NCI-H2029 (cell line): ENCODE data around the gene SLC39A3.
"Not testable (repeated sequence)": the region's sequence is repeated elsewhere in the genome, so short reads cannot be mapped to it uniquely, and the experiment has no call there.

ENCODE experiments used
- DNase-seq: peaks from one replicate; lab custom pipeline; 2025; lab: John Stamatoyannopoulos, UW

Gene SLC39A3

GRCh38 chr19:2722541-2723344 lies 17.1 kb downstream of the SLC39A3 start:
- DNase-seq: no peak

- DNase-seq: no peak
Measured at GRCh38 chr19:2721570-2722540, 18.0 kb downstream of the SLC39A3 start.

GRCh38 chr19:2720777-2721569 lies 18.8 kb downstream of the SLC39A3 start, which contains the start of gene DIRAS1:
Gene DIRAS1 (minus strand): TSS chr19:2721372. CDS start chr19:2717806, 3,566 bp downstream.
- DNase-seq: no peak

GRCh38 chr19:2719920-2720776 lies 19.7 kb downstream of the SLC39A3 start:
- DNase-seq: no peak

- no peak for DNase-seq
Measured at GRCh38 chr19:2719232-2719735, 20.5 kb downstream of the SLC39A3 start.

GRCh38 chr19:2717638-2718541 lies 21.9 kb downstream of the SLC39A3 start:
- no peak for DNase-seq

GRCh38 chr19:2716722-2717637 lies 22.8 kb downstream of the SLC39A3 start:
- DNase-seq: no peak

- DNase-seq: no peak
Measured at GRCh38 chr19:2716275-2716650, 23.6 kb downstream of the SLC39A3 start.

GRCh38 chr19:2715470-2716274 lies 24.1 kb downstream of the SLC39A3 start:
- no peak for DNase-seq

GRCh38 chr19:2714531-2715269 lies 25.1 kb downstream of the SLC39A3 start:
- DNase-seq: no peak

GRCh38 chr19:2714102-2714501 lies 25.7 kb downstream of the SLC39A3 start:
- not testable (repeated sequence) for DNase-seq

GRCh38 chr19:2713170-2713569 lies 26.6 kb downstream of the SLC39A3 start:
- not testable (repeated sequence) for DNase-seq

- DNase-seq: no peak
Measured at GRCh38 chr19:2711875-2712205, 28.0 kb downstream of the SLC39A3 start.

- no peak for DNase-seq
Measured at GRCh38 chr19:2711172-2711874, 28.5 kb downstream of the SLC39A3 start.

- DNase-seq: no peak
Measured at GRCh38 chr19:2706251-2706650, 33.6 kb downstream of the SLC39A3 start.

GRCh38 chr19:2703691-2704216 lies 36.1 kb downstream of the SLC39A3 start:
- DNase-seq: no peak
